ENCODE measurements around the gene TYROBP.

Gene TYROBP

DNA sequence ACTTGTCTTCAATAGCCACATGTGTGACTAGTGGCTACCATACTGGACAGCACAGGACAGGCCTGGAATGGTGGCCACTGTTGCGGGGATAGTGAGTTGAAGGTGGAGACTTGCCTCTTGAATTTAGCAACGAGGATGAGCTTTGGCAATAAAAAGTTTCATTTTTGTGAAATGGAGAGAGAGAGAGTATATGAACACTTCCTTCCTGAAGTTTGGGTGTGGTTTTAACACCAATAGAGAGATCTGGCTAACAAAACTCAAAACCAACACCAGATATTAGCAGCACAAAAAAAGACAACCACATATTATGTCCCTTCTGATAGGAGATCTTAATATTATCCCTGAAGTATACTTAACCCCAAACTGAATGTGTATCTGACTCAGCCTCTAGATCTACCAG is 21.8 kb upstream of the TYROBP start:
- no peak overlapping the region for H3K4me3 ChIP-seq (ENCODE audit: low read length)
- TF ChIP-seq, protein P1, sequence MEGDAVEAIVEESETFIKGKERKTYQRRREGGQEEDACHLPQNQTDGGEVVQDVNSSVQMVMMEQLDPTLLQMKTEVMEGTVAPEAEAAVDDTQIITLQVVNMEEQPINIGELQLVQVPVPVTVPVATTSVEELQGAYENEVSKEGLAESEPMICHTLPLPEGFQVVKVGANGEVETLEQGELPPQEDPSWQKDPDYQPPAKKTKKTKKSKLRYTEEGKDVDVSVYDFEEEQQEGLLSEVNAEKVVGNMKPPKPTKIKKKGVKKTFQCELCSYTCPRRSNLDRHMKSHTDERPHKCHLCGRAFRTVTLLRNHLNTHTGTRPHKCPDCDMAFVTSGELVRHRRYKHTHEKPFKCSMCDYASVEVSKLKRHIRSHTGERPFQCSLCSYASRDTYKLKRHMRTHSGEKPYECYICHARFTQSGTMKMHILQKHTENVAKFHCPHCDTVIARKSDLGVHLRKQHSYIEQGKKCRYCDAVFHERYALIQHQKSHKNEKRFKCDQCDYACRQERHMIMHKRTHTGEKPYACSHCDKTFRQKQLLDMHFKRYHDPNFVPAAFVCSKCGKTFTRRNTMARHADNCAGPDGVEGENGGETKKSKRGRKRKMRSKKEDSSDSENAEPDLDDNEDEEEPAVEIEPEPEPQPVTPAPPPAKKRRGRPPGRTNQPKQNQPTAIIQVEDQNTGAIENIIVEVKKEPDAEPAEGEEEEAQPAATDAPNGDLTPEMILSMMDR (conservative IDR thresholded peaks at IDR 0.05; ENCODE audit: low read depth, low read length): no peak
- DNase-seq (ENCODE audit: low read depth): no peak

DNA sequence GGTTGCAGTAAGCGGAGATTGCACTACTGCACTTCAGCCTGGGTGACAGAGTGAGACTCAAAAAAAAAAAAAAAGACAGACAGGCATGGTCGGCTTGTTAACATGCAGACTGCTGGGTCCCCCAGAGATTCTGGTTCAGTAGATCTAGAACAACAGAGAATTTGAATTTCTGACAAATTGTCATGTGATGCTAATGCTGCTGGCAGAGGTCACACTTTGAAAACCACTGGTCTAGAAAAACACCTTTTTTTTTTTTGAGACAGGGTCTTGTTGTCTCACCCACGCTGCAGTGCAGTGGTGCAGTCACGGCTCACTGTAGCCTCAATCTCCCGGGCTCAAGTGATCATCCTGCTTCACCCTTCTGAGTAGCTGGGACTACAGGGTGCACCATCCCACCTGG is 20.4 kb upstream of the TYROBP start:
- DNase-seq (ENCODE audit: low read depth): no peak
- H3K4me3 ChIP-seq (ENCODE audit: low read length): no peak overlapping the region
- TF ChIP-seq, protein P1 (conservative IDR thresholded peaks at IDR 0.05; ENCODE audit: low read depth, low read length): no peak

DNA sequence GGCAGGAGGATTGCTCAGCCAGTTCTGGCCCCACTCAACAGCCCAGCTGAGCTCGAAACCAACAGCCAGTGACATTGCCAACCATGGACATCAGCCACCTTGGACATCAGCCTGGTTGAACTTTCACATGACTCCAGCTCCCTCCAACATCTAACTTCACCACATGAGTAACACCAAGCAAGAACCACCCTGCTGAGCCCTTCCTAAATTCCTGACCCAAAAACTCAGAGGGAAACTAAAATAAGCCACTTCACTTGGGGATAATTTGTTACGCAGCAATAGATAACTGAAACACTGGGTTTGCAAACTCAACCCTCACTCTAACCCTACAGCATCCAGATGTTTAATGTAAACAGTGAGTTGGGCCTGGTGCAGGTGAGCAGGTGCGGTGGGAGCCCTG is 17.4 kb upstream of the TYROBP start:
- TF ChIP-seq, protein P1 (conservative IDR thresholded peaks at IDR 0.05; ENCODE audit: low read depth, low read length): no peak
- H3K4me3 ChIP-seq (ENCODE audit: low read length): no peak overlapping the region
- no peak for DNase-seq (ENCODE audit: low read depth)

DNA sequence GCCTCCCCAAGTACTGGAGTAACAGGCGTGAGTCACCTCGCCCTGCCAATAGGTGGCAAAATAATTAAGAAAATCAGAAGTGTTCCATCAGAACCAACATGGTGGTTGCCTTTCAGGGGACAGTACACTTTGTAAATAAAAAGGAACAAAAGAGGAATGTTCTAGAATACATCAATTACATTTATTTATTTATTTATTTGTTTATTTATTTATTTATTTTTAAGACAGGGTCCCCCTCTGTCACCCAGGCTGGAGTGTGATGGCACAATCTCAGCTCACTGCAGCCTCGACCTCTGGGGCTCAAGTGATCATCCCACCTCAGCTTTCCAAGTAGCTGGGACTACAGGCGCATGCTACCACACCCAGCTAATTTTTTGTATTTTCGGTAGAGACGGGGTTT is 12.9 kb upstream of the TYROBP start:
- TF ChIP-seq, protein P1 (conservative IDR thresholded peaks at IDR 0.05; ENCODE audit: low read depth, low read length): no peak
- no peak overlapping the region for H3K4me3 ChIP-seq (ENCODE audit: low read length)
- no peak for DNase-seq (ENCODE audit: low read depth)

DNA sequence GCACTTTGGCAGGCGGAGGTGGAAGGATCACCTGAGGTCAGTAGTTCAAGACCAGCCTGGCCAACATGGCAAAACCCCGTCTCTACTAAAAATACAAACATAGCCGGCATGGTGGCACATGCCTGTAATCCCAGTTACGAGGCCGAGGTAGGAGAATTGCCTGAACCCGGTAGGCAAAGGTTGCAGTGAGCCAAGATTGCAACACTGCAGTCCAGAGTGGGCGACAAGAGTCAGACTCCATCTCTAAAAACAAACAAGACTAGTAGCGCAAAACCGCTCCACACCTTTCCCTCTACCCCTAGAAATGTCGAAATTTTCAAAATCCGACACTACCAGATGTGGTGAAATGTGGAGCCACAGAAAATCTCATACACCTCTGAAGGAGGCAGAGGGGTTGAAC is 11.2 kb upstream of the TYROBP start:
- TF ChIP-seq, protein P1 (conservative IDR thresholded peaks at IDR 0.05; ENCODE audit: low read depth, low read length): no peak
- H3K4me3 ChIP-seq (ENCODE audit: low read length): no peak overlapping the region

DNA sequence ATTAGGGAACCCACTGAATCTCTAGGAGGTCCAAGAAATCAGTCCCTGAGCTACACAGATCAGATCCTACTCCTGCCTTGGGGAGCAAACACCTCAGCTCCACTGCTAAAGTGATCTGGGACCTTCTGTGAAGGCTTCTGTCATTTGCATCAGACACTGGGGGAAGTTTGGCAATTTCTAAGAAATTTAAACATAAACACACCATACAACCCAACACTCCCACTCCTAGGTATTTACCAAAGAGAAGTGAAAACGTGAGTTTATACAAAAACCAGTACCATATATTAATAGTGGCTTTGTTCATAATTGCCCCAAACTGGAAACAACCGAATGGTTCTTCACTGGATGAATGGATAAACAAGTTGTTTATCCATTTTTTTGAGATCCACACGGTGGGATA is 7.3 kb upstream of the TYROBP start:
- no peak overlapping the region for H3K4me3 ChIP-seq (ENCODE audit: low read length)
- TF ChIP-seq, protein P1 (conservative IDR thresholded peaks at IDR 0.05; ENCODE audit: low read depth, low read length): no peak
- no peak for DNase-seq (ENCODE audit: low read depth)

More for the DNA sequence above, 11.2 kb upstream of the TYROBP start:
- no peak for DNase-seq (ENCODE audit: low read depth)

DNA sequence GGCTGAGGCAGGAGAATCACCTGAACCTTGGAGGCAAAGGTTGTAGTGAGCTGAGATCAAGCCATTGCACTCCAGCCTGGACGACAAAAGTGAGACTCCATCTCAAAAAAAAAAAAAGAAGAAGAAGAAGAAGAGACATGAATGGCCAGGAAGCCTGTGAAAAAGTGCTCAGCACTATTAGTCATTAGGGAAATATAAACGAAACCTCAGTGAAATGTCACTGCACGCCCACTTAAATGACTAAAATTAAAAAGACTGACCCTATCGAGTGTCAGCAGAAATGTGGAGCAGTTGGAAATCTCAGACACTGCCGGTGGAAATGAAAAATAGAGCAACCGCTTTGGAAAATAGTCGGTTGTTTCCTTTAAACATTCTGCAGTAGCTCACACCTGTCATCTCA is 5.5 kb upstream of the TYROBP start:
- TF ChIP-seq, protein P1 (conservative IDR thresholded peaks at IDR 0.05; ENCODE audit: low read depth, low read length): no peak
- no peak overlapping the region for H3K4me3 ChIP-seq (ENCODE audit: low read length)
- DNase-seq (ENCODE audit: low read depth): no peak
